IMR-90 (cell line): ENCODE measurements around the gene STAMBPL1. TPM values are rescaled to one million over a fixed set of nuclear protein-coding genes. Genes with fewer than 3 reads are reported as not detected.

Experiments used
- ATAC-seq: fragments of 200-7000 bp; cut with Tn5 transposase; 2 replicates; pipeline ENCODE4 v1.9.1; 2020; ENCODE audit warnings: low read depth, mild to moderate bottlenecking, moderate library complexity
- BruUV-seq: library from RNA; stranded (reverse); fragments of 400-500 nt; replicated peaks from 2 replicates; lab custom pipeline; 2021; lab: Mats Ljungman, UMichigan
- CTCF ChIA-PET: fragments of 300-600 bp; formaldehyde crosslinking; extraction: SDS; loops from one replicate; lab custom pipeline; 2021; ENCODE audit warnings: antibody characterized with exemption; lab: Yijun Ruan, JAX
- POLR2A ChIA-PET: fragments of 300-600 bp; sonication (Branson Sonifier 250); formaldehyde crosslinking; loops from one replicate; lab custom pipeline; 2022; ENCODE audit warnings: antibody characterized with exemption; ENCODE audit not compliant: unreplicated experiment; lab: Charles Lee
- DNase-seq: peaks from one replicate; pipeline ENCODE4 v3.0.0; 2013
- H2AFZ ChIP-seq: replicated peaks from 2 replicates; pipeline ENCODE3; 2013; ENCODE audit warnings: low read length, mild to moderate bottlenecking; ENCODE audit not compliant: poor library complexity
- H2AK5ac ChIP-seq: 2 replicates; pipeline ENCODE4 v1.6.1; 2013; ENCODE audit warnings: low read depth, low read length, inconsistent platforms
- H2AK9ac ChIP-seq: replicated peaks from 2 replicates; pipeline ENCODE3; 2013; ENCODE audit warnings: mild to moderate bottlenecking, low read depth, low read length, moderate library complexity; ENCODE audit not compliant: poor library complexity
- H2BK120ac ChIP-seq: 2 replicates; pipeline ENCODE4 v1.6.1; 2013; ENCODE audit warnings: low read depth, low read length, inconsistent platforms
- H2BK15ac ChIP-seq: 3 replicates; pipeline ENCODE4 v1.6.1; 2013; ENCODE audit warnings: low read depth, low read length, inconsistent platforms
- H2BK20ac ChIP-seq: 2 replicates; pipeline ENCODE4 v1.6.1; 2013; ENCODE audit warnings: low read depth, mild to moderate bottlenecking, inconsistent platforms, low read length, moderate library complexity
- H2BK5ac ChIP-seq: 2 replicates; pipeline ENCODE4 v1.6.1; 2013; ENCODE audit warnings: mild to moderate bottlenecking, low read depth, low read length, inconsistent platforms; ENCODE audit not compliant: poor library complexity, severe bottlenecking
- H3K14ac ChIP-seq: replicated peaks from 2 replicates; pipeline ENCODE4 v1.6.1; 2013; ENCODE audit warnings: low read depth, low read length, inconsistent platforms
- H3K18ac ChIP-seq: 2 replicates; pipeline ENCODE4 v1.6.1; 2013; ENCODE audit warnings: low read depth, low read length, control low read depth
- H3K23ac ChIP-seq: 2 replicates; pipeline ENCODE4 v1.6.1; 2013; ENCODE audit warnings: low read depth, low read length, inconsistent platforms
- H3K27ac ChIP-seq: 2 replicates; pipeline ENCODE4 v1.5.1; 2013; ENCODE audit warnings: mild to moderate bottlenecking, control low read depth, low read length; ENCODE audit not compliant: insufficient read depth
- H3K27me3 ChIP-seq: 2 replicates; pipeline ENCODE4 v1.6.1; 2013; ENCODE audit warnings: low read length; ENCODE audit not compliant: control insufficient read depth, insufficient read depth
- H3K36me3 ChIP-seq: 2 replicates; pipeline ENCODE4 v1.6.1; 2013; ENCODE audit warnings: low read length, mixed read lengths; ENCODE audit not compliant: control insufficient read depth, insufficient read depth
- H3K4ac ChIP-seq: 2 replicates; pipeline ENCODE4 v1.6.1; 2013; ENCODE audit warnings: low read depth, low read length, inconsistent platforms
- H3K4me1 ChIP-seq: 2 replicates; pipeline ENCODE4 v1.6.1; 2013; ENCODE audit warnings: low read length, mixed read lengths; ENCODE audit not compliant: control insufficient read depth, insufficient read depth
- H3K4me2 ChIP-seq: 2 replicates; pipeline ENCODE4 v1.6.1; 2013; ENCODE audit warnings: low read depth, mild to moderate bottlenecking, control low read depth, low read length, moderate library complexity
- H3K4me3 ChIP-seq: 2 replicates; pipeline ENCODE4 v1.5.1; 2013; ENCODE audit warnings: low read depth, mild to moderate bottlenecking, control low read depth, low read length, moderate library complexity; ENCODE audit not compliant: insufficient read depth
- H3K56ac ChIP-seq: 2 replicates; pipeline ENCODE4 v1.6.1; 2013; ENCODE audit warnings: low read length, inconsistent platforms; ENCODE audit not compliant: insufficient read depth; ENCODE audit errors: extremely low read depth
- H3K79me1 ChIP-seq, 2 experiments: 2 replicates each; pipeline ENCODE4 v1.6.1; 2013; ENCODE audit warnings: low read length in 2 of 2, inconsistent platforms in 1 of 2, low read depth in 1 of 2
- H3K9ac ChIP-seq: 2 replicates; pipeline ENCODE4 v1.6.1; 2013; ENCODE audit warnings: low read depth, low read length, control low read depth
- H3K9me1 ChIP-seq: 2 replicates; pipeline ENCODE4 v1.6.1; 2013; ENCODE audit warnings: low read length, inconsistent platforms; ENCODE audit not compliant: insufficient read depth
- H3K9me3 ChIP-seq: 2 replicates; pipeline ENCODE4 v1.6.1; 2013; ENCODE audit warnings: low read length; ENCODE audit not compliant: control insufficient read depth, insufficient read depth
- H4K20me1 ChIP-seq: 2 replicates; pipeline ENCODE4 v1.6.1; 2013; ENCODE audit warnings: low read length, inconsistent platforms; ENCODE audit not compliant: insufficient read depth
- H4K5ac ChIP-seq: 2 replicates; pipeline ENCODE4 v1.6.1; 2013; ENCODE audit warnings: mild to moderate bottlenecking, low read depth, low read length, control low read depth
- H4K8ac ChIP-seq, 2 experiments: 2 replicates each; pipeline ENCODE4 v1.6.1; 2013; ENCODE audit warnings: low read depth in 2 of 2, low read length in 2 of 2, control low read depth in 1 of 2, inconsistent platforms in 1 of 2
- H4K91ac ChIP-seq: 2 replicates; pipeline ENCODE4 v1.6.1; 2013; ENCODE audit warnings: low read depth, low read length, inconsistent platforms; ENCODE audit not compliant: insufficient read depth
- CEBPB ChIP-seq: IDR thresholded peaks from 2 replicates; pipeline ENCODE4 v1.6.1; 2012; ENCODE audit warnings: low read depth, low read length, improper control_type of control experiment
- CHD1 ChIP-seq: IDR thresholded peaks from 2 replicates; pipeline ENCODE4 v1.6.1; 2012; ENCODE audit warnings: low read depth, low read length, improper control_type of control experiment
- FOS ChIP-seq: fragments of 150-350 bp; IDR thresholded peaks from 2 replicates; pipeline ENCODE4 v1.6.1; 2016; ENCODE audit warnings: low read depth, low read length
- MAFK ChIP-seq: IDR thresholded peaks from 2 replicates; pipeline ENCODE4 v1.6.1; 2012; ENCODE audit warnings: low read depth, low read length, improper control_type of control experiment
- NFE2L2 ChIP-seq: fragments of 150-350 bp; IDR thresholded peaks from 2 replicates; pipeline ENCODE4 v1.6.1; 2016; ENCODE audit warnings: low read depth, mild to moderate bottlenecking, low read length
- POLR2A ChIP-seq: IDR thresholded peaks from 2 replicates; pipeline ENCODE4 v1.6.1; 2012; ENCODE audit warnings: mild to moderate bottlenecking, low read depth, low read length
- RAD21 ChIP-seq: IDR thresholded peaks from 2 replicates; pipeline ENCODE4 v1.6.1; 2012; ENCODE audit warnings: low read length, improper control_type of control experiment
- RCOR1 ChIP-seq: IDR thresholded peaks from 2 replicates; pipeline ENCODE4 v1.6.1; 2012; ENCODE audit warnings: mild to moderate bottlenecking, low read length, improper control_type of control experiment; ENCODE audit not compliant: insufficient replicate concordance
- RFX5 ChIP-seq: IDR thresholded peaks from 2 replicates; pipeline ENCODE4 v1.8.0; 2012; ENCODE audit warnings: low read depth, mild to moderate bottlenecking, low read length, moderate library complexity
- SMC3 ChIP-seq: fragments of 150-350 bp; IDR thresholded peaks from 2 replicates; pipeline ENCODE4 v1.6.1; 2016; ENCODE audit warnings: low read depth, mild to moderate bottlenecking, antibody characterized with exemption, low read length, moderate library complexity
- WGBS, 2 experiments: methylation state at CpG; one replicate each; pipeline versions ENCODE4 v1.1.5 to v1.1.7; 2013; ENCODE audit warnings: missing lambda C conversion rate in 2 of 2; ENCODE audit not compliant: insufficient read length in 1 of 2; ENCODE audit errors: extremely low coverage in 2 of 2; 5-methylcytosine and 5-hydroxymethylcytosine counted together
- dilution Hi-C: fragments of 300-500 bp; cut with HindIII; formaldehyde crosslinking; loops from one replicate; pipeline ENCODE4 v1.14.3; 2018; ENCODE audit warnings: low sequenced_read_pairs; ENCODE audit not compliant: unreplicated experiment
- in situ Hi-C: fragments of 300-500 bp; cut with MboI; formaldehyde crosslinking; loops from 3 replicates; pipeline ENCODE4 v1.14.3; 2019; ENCODE audit warnings: low sequenced_read_pairs, inconsistent platforms, mixed read lengths
- intact Hi-C: fragments of 100-400 bp; cut with micrococcal nuclease; formaldehyde crosslinking; loops from 2 replicates; pipeline ENCODE4 v1.10.0; 2022
- polyA plus RNA-seq, 3 experiments: library from polyadenylated mRNA; depleted of rRNA; stranded (reverse); fragments of >200 nt; gene quantifications; 2 replicates each; pipeline ENCODE4 v1.2.3, GENCODE V29; 2012; ENCODE audit warnings: low replicate concordance in 1 of 3
- total RNA-seq: library from RNA; depleted of rRNA; stranded (reverse); fragments of >200 nt; gene quantifications from 2 replicates; pipeline ENCODE4 v1.2.3, GENCODE V29; 2012
- TF ChIP-seq, protein P1 (sequence below): conservative IDR thresholded peaks from 2 replicates; pipeline ENCODE4 v1.5.1; 2012; ENCODE audit warnings: mild to moderate bottlenecking, low read depth, low read length, improper control_type of control experiment

Gene STAMBPL1
- total and polyA plus RNA-seq, 2 of the 4 experiments (the other 2 are of a cell fraction), result 26.8 to 28.1 TPM

DNA sequence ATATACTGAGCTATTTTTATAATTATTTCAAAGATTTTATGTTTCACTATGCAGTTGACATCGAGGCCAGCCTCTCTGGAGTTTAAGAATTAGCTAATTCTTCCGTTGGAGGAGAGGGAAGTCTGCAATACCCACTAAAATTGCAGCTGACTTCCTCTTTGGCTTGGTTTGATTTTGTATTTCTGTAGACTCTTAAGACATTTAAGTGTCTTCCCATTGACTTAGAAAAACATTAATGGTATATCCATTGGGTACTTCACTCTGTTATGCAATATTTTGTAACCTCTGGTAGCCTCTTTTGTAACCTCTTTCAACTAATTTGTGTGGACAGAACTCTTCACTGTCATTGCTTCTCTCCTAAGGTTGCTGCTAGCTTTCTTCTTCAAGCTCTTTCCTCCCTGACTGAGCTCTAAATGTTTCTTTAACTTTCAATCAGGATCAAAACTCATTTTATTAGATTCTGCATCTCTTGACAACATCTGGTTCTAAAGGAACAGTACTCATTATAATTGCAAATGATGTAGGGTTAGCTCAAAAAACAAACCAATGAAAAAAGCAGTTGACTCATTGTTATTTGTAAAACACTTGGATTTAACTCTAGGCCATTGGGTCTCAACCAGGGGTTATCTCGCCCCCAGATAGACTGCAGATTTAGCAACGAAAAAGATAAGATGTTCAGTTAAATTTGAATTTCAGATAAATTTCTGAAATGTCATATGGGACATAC lies 26.7 kb upstream of the STAMBPL1 start:
- Histone ChIP-seq H3K18ac (no peak overlapping the region), H3K23ac (no peak overlapping the region), H3K56ac (no peak overlapping the region), H3K9me1 (peaks cover 2% of the 10 kb centered on the region; the same call in 1 of the 2 replicates), H3K4me1 (peaks cover 7% of the 10 kb centered on the region), H2AK5ac (no peak overlapping the region), H3K36me3 (no peaks in the 10 kb centered on the region), H3K79me1 (no peaks in the 10 kb centered on the region), H2AK9ac (no peak overlapping the region), H2BK5ac (no peak overlapping the region), H2BK15ac (no peak overlapping the region), H3K9me3 (no peaks in the 10 kb centered on the region), H3K27me3 (no peaks in the 10 kb centered on the region), H4K5ac (no peak overlapping the region), H2BK20ac (no peak overlapping the region), H2AFZ (no peak overlapping the region), H4K8ac (no peak overlapping the region), H3K27ac (no peak overlapping the region), H3K14ac (no peak overlapping the region), H3K4me3 (no peak overlapping the region), H3K4me2 (no peak overlapping the region), H4K91ac (no peak overlapping the region), H4K20me1 (no peaks in the 10 kb centered on the region), H3K9ac (no peak overlapping the region), H2BK120ac (no peak overlapping the region), H3K4ac (no peak overlapping the region)
- in situ Hi-C loops, result no loop called here
- no peak for TF ChIP-seq FOS
- no peak for TF ChIP-seq MAFK
- TF ChIP-seq, protein P1, sequence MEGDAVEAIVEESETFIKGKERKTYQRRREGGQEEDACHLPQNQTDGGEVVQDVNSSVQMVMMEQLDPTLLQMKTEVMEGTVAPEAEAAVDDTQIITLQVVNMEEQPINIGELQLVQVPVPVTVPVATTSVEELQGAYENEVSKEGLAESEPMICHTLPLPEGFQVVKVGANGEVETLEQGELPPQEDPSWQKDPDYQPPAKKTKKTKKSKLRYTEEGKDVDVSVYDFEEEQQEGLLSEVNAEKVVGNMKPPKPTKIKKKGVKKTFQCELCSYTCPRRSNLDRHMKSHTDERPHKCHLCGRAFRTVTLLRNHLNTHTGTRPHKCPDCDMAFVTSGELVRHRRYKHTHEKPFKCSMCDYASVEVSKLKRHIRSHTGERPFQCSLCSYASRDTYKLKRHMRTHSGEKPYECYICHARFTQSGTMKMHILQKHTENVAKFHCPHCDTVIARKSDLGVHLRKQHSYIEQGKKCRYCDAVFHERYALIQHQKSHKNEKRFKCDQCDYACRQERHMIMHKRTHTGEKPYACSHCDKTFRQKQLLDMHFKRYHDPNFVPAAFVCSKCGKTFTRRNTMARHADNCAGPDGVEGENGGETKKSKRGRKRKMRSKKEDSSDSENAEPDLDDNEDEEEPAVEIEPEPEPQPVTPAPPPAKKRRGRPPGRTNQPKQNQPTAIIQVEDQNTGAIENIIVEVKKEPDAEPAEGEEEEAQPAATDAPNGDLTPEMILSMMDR, result no peak
- no peak for TF ChIP-seq POLR2A
- TF ChIP-seq CEBPB, result no peak
- TF ChIP-seq RCOR1, result no peak
- no peak for TF ChIP-seq RFX5
- no peak for TF ChIP-seq RAD21
- TF ChIP-seq SMC3, result no peak
- no peak for TF ChIP-seq NFE2L2
- TF ChIP-seq CHD1, result no peak
- dilution Hi-C loops, result no loop called here
- intact Hi-C loops, result loop anchor here (5.0 kb wide), 1 partner anchor 444 kb away; no protein-coding TSS in a partner anchor
- ChIA-PET CTCF (interaction anchor here (0.6 to 1.1 kb wide), 3 partner anchors 9 to 32 kb away, joined by 3 read pairs; no protein-coding TSS in a partner anchor), POLR2A (no interaction called here)
- DNase-seq (no peak), ATAC-seq (no peak)
- no CpG with 5 or more reads among the region's 4 CpGs for WGBS, 2 experiments
- no TSS peak for BruUV-seq
